ENCODE data around the gene CSTF3.

CSTF3 gene

DNA sequence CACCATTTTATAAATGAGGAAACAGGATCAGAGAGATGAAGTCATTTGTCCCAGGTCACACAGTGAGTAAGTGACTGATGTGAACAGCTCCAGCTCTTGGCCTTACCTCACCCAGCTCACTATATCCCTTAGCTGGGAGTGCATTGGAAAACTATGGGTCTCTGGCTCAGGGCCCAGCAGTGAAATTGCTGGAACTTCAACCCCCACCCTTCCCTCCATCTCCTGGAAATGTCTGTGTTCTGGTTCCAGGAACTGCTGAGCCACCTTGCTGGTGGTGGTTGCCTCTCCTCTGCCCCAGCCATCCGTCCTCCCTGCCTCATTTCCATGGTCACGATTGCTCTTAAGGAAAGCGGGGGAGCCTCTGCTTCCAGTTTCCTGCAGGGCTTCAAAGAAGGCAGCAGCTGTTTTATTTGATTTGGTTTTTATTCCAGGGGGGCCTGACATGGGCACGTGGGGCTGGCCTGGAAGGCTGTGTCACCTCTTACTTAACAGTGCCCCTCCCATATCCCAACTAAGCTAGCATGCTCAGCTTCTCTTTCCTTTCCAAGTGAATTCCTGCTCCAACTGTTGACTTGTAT is 46.2 kb upstream of the CSTF3 start:
- ChIA-PET POLR2A (no interaction called here), CTCF (interaction anchor here (0.7 to 2.7 kb wide), 4 partner anchors 9 to 535 kb away, joined by 3 to 9 read pairs (median 4); no protein-coding TSS in a partner anchor)
- Histone ChIP-seq H3K9me3 (ENCODE audit: control insufficient read depth, insufficient read depth, low read depth, low read length) (no peaks in the 10 kb centered on the region), H3K4me1 (ENCODE audit: control insufficient read depth, insufficient read depth, low read length) (no peaks in the 10 kb centered on the region), H3K27ac (ENCODE audit: extremely low read depth, low read depth, low read length) (no peak overlapping the region), H3K36me3 (ENCODE audit: control insufficient read depth in 2 of 2, insufficient read depth in 1 of 2, low read length in 2 of 2) (no peaks in the 10 kb centered on the region), H3K4me3 (ENCODE audit: low read depth, low read length) (no peak overlapping the region)
- no peak for TF ChIP-seq ZNF274 (IDR thresholded peaks at IDR 0.05; ENCODE audit: low read length)
- no peak for TF ChIP-seq ZNF274 (tag by site-specific recombination; IDR thresholded peaks at IDR 0.05; ENCODE audit: borderline replicate concordance)
- no peak for TF ChIP-seq ZNF394 (tag by site-specific recombination; IDR thresholded peaks at IDR 0.05; ENCODE audit: borderline replicate concordance)
- no peak for TF ChIP-seq ZNF366 (tag by site-specific recombination; conservative IDR thresholded peaks at IDR 0.05)
- no peak for TF ChIP-seq ZNF76 (tag by site-specific recombination; IDR thresholded peaks at IDR 0.05; ENCODE audit: borderline replicate concordance, low read depth)
- TF ChIP-seq ZIC2 (tag by site-specific recombination; IDR thresholded peaks at IDR 0.05) = 0 out of 2 replicates have a peak, but pooled peaks have one; percentile 32

- CTCF ChIA-PET = interaction anchor here (0.6 to 1.1 kb wide), 3 partner anchors 7 to 32 kb away, joined by 3 to 4 read pairs (median 4); no protein-coding TSS in a partner anchor
These were observed 36.8 kb upstream of the CSTF3 start for GRCh38 chr11:33197915-33198727.

More at GRCh38 chr11:33197915-33198727, 36.8 kb upstream of the CSTF3 start:
- H3K4me3 ChIP-seq (ENCODE audit: low read depth, low read length) = no peak overlapping the region
- POLR2A ChIA-PET = no interaction called here
- no peaks in the 10 kb centered on the region; the same call in 1 of the 2 replicates for H3K4me1 ChIP-seq (ENCODE audit: control insufficient read depth, insufficient read depth, low read length)
- no peak overlapping the region for H3K27ac ChIP-seq (ENCODE audit: extremely low read depth, low read depth, low read length)
- no peaks in the 10 kb centered on the region for H3K9me3 ChIP-seq (ENCODE audit: control insufficient read depth, insufficient read depth, low read depth, low read length)
- H3K36me3 ChIP-seq (ENCODE audit: control insufficient read depth in 2 of 2, insufficient read depth in 1 of 2, low read length in 2 of 2) = no peaks in the 10 kb centered on the region
- TF ChIP-seq OVOL3 (tag by site-specific recombination; IDR thresholded peaks at IDR 0.05) (no peak), KLF17 (tag by site-specific recombination; IDR thresholded peaks at IDR 0.05) (no peak), ZSCAN30 (tag by site-specific recombination; IDR thresholded peaks at IDR 0.05) (no peak), ZSCAN16 (tag by site-specific recombination; IDR thresholded peaks at IDR 0.05) (no peak), ZNF341 (tag by site-specific recombination; IDR thresholded peaks at IDR 0.05; ENCODE audit: low read depth) (no peak), HOXD13 (CRISPR knock-in tag; IDR thresholded peaks at IDR 0.05; ENCODE audit: borderline replicate concordance) (no peak), ZFHX2 (tag by site-specific recombination; conservative IDR thresholded peaks at IDR 0.05) (no peak), ZNF350 (tag by site-specific recombination; IDR thresholded peaks at IDR 0.05) (no peak), ZNF280C (tag by site-specific recombination; IDR thresholded peaks at IDR 0.05) (no peak), ZNF223 (tag by site-specific recombination; IDR thresholded peaks at IDR 0.05) (no peak), ZNF549 (tag by site-specific recombination; IDR thresholded peaks at IDR 0.05) (no peak), ZNF354C (tag by site-specific recombination; IDR thresholded peaks at IDR 0.05; ENCODE audit: borderline replicate concordance, low read depth) (no peak), ZNF747 (tag by site-specific recombination; IDR thresholded peaks at IDR 0.05) (no peak), ZFP69B (tag by site-specific recombination; IDR thresholded peaks at IDR 0.05) (no peak), ZNF157 (tag by site-specific recombination; IDR thresholded peaks at IDR 0.05) (no peak), ZNF23 (tag by site-specific recombination; IDR thresholded peaks at IDR 0.05; ENCODE audit: borderline replicate concordance) (no peak)
- TF ChIP-seq, protein P1, sequence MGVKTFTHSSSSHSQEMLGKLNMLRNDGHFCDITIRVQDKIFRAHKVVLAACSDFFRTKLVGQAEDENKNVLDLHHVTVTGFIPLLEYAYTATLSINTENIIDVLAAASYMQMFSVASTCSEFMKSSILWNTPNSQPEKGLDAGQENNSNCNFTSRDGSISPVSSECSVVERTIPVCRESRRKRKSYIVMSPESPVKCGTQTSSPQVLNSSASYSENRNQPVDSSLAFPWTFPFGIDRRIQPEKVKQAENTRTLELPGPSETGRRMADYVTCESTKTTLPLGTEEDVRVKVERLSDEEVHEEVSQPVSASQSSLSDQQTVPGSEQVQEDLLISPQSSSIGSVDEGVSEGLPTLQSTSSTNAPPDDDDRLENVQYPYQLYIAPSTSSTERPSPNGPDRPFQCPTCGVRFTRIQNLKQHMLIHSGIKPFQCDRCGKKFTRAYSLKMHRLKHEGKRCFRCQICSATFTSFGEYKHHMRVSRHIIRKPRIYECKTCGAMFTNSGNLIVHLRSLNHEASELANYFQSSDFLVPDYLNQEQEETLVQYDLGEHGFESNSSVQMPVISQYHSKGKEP (tag by site-specific recombination; IDR thresholded peaks at IDR 0.05) = no peak
- TF ChIP-seq, protein P2, sequence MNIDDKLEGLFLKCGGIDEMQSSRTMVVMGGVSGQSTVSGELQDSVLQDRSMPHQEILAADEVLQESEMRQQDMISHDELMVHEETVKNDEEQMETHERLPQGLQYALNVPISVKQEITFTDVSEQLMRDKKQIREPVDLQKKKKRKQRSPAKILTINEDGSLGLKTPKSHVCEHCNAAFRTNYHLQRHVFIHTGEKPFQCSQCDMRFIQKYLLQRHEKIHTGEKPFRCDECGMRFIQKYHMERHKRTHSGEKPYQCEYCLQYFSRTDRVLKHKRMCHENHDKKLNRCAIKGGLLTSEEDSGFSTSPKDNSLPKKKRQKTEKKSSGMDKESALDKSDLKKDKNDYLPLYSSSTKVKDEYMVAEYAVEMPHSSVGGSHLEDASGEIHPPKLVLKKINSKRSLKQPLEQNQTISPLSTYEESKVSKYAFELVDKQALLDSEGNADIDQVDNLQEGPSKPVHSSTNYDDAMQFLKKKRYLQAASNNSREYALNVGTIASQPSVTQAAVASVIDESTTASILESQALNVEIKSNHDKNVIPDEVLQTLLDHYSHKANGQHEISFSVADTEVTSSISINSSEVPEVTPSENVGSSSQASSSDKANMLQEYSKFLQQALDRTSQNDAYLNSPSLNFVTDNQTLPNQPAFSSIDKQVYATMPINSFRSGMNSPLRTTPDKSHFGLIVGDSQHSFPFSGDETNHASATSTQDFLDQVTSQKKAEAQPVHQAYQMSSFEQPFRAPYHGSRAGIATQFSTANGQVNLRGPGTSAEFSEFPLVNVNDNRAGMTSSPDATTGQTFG (tag by site-specific recombination; IDR thresholded peaks at IDR 0.05; ENCODE audit: borderline replicate concordance) = no peak
